HepG2 (cell line): ENCODE results near the gene SLC29A3. TPM values are rescaled to one million over a fixed set of nuclear protein-coding genes. Genes with fewer than 3 reads are reported as not detected.

ENCODE experiments used
- CBFB ChIP-seq: sonication (generic); formaldehyde crosslinking; IDR thresholded peaks from 2 replicates; pipeline ENCODE4 v1.4.0; 2020; ENCODE audit warnings: missing genetic modification reagents
- CHD2 ChIP-seq: IDR thresholded peaks from 2 replicates; pipeline ENCODE4 v1.6.1; 2011; ENCODE audit warnings: low read depth, low read length, improper control_type of control experiment
- DNMT3B ChIP-seq: conservative IDR thresholded peaks from 2 replicates; pipeline ENCODE4 v1.6.1; 2016; ENCODE audit warnings: missing biosample characterization, control low read depth
- EP300 ChIP-seq, 3 experiments: sonication (generic) in 1 of 3; formaldehyde crosslinking in 1 of 3; IDR thresholded peaks; 2 replicates each; pipeline versions ENCODE4 v1.5.1 to v1.6.1; 2011 to 2020; ENCODE audit warnings: low read depth in 2 of 3, low read length in 2 of 3, borderline replicate concordance in 1 of 3, improper control_type of control experiment in 1 of 3, mild to moderate bottlenecking in 1 of 3, missing genetic modification reagents in 1 of 3, moderate library complexity in 1 of 3
- GATAD2A ChIP-seq: IDR thresholded peaks from 2 replicates; pipeline ENCODE4 v1.6.1; 2016
- GTF2F1 ChIP-seq: fragments of 150-350 bp; IDR thresholded peaks from 2 replicates; pipeline ENCODE4 v1.6.1; 2014; ENCODE audit warnings: low read length
- SALL1 ChIP-seq: sonication (generic); formaldehyde crosslinking; IDR thresholded peaks from 2 replicates; pipeline ENCODE4 v1.8.0; 2022; ENCODE audit warnings: mild to moderate bottlenecking, missing genetic modification reagents
- TCF7L2 ChIP-seq: IDR thresholded peaks from 2 replicates; pipeline ENCODE4 v1.6.1; 2011; ENCODE audit warnings: mild to moderate bottlenecking, low read depth, low read length, moderate library complexity
- ZBTB38 ChIP-seq: sonication (generic); formaldehyde crosslinking; IDR thresholded peaks from 2 replicates; pipeline ENCODE4 v1.5.1; 2020; ENCODE audit warnings: mild to moderate bottlenecking, missing genetic modification reagents
- ZFP41 ChIP-seq: sonication (generic); formaldehyde crosslinking; IDR thresholded peaks from 2 replicates; pipeline ENCODE4 v1.4.0; 2020; ENCODE audit warnings: mild to moderate bottlenecking, missing genetic modification reagents, borderline replicate concordance
- ZMYM3 ChIP-seq: sonication (generic); formaldehyde crosslinking; IDR thresholded peaks from 2 replicates; pipeline ENCODE4 v1.5.1; 2020; ENCODE audit warnings: mild to moderate bottlenecking, missing genetic modification reagents
- ZNF598 ChIP-seq: sonication (generic); formaldehyde crosslinking; IDR thresholded peaks from 2 replicates; pipeline ENCODE4 v1.5.1; 2020; ENCODE audit warnings: mild to moderate bottlenecking, missing genetic modification reagents, borderline replicate concordance
- ZNF816 ChIP-seq: sonication (generic); formaldehyde crosslinking; IDR thresholded peaks from 2 replicates; pipeline ENCODE4 v1.8.0; 2022; ENCODE audit warnings: missing genetic modification reagents, mild to moderate bottlenecking, borderline replicate concordance
- ZSCAN30 ChIP-seq: sonication (generic); formaldehyde crosslinking; IDR thresholded peaks from 2 replicates; pipeline ENCODE4 v1.5.0; 2020; ENCODE audit warnings: mild to moderate bottlenecking, missing genetic modification reagents
- polyA plus RNA-seq, 8 experiments: library from polyadenylated mRNA; depleted of rRNA in 3 of 8; stranded (reverse) in 7 of 8; unstranded in 1 of 8; fragments of >200 nt; fragmentation: Illumina TruSeq in 4 of 8; extraction: Trizol in 4 of 8; gene quantifications; 2 replicates each; pipeline versions ENCODE4 v1.2.1 to v1.2.3, GENCODE V29; 2011 to 2016; ENCODE audit warnings: low read depth in 4 of 8, missing spikeins in 1 of 8, mixed read lengths in 1 of 8; ENCODE audit not compliant: insufficient read depth in 1 of 8
- total RNA-seq, 5 experiments: library from RNA; depleted of rRNA; stranded (reverse); fragments of >200 nt; fragmentation: Illumina TruSeq; extraction: Trizol; gene quantifications; 2 replicates each; pipeline ENCODE4 v1.2.3, GENCODE V29; 2016; ENCODE audit warnings: low read depth in 1 of 5
- TF ChIP-seq, protein P1 (sequence below): sonication (generic); formaldehyde crosslinking; IDR thresholded peaks from 2 replicates; pipeline ENCODE4 v1.4.0; 2020; ENCODE audit warnings: low read depth, missing genetic modification reagents
- TF ChIP-seq, protein P2 (sequence below): sonication (generic); formaldehyde crosslinking; IDR thresholded peaks from 2 replicates; pipeline ENCODE4 v1.4.0; 2020; ENCODE audit warnings: mild to moderate bottlenecking, low read depth, missing genetic modification reagents
- TF ChIP-seq, protein P3 (sequence below): sonication (generic); formaldehyde crosslinking; IDR thresholded peaks from 2 replicates; pipeline ENCODE4 v1.5.1; 2020; ENCODE audit warnings: mild to moderate bottlenecking, moderate library complexity, missing genetic modification reagents
- TF ChIP-seq, protein P4 (sequence below): sonication (generic); formaldehyde crosslinking; IDR thresholded peaks from 2 replicates; pipeline ENCODE4 v1.4.0; 2020; ENCODE audit warnings: missing genetic modification reagents
- TF ChIP-seq, protein P5 (sequence below): sonication (generic); formaldehyde crosslinking; IDR thresholded peaks from 2 replicates; pipeline ENCODE4 v1.4.0; 2020; ENCODE audit warnings: missing genetic modification reagents

The SLC29A3 gene
- total and polyA plus RNA-seq, 2 of the 13 experiments (the other 11 are each of a cell fraction or from before 2014, with no cell fraction given), result 8.6 to 11.8 TPM

DNA sequence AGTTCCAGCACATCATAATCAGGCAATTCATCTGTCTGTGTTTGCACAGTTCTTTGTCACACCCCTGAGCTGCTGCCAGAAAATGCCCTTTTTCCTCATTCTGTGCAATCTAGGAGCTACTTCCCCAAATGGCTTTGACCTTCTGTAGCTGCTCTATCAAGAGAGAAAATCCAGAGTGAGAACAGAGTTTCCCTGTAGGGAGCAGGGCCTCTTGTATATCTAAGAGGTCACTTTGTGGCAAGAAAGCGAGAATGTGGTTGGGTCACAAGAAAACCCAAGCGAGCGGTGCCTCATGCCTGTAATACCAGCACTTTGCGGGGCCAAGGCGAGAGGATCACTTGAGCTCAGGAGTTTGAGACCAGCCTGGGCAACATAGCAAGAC is 24.3 kb downstream of the SLC29A3 start (continued):
- TF ChIP-seq ZNF816, result no peak
- no peak for TF ChIP-seq DNMT3B (CRISPR knock-in tag)
- no peak for TF ChIP-seq ZBTB38
- no peak for TF ChIP-seq ZNF598 (CRISPR knock-in tag)
- TF ChIP-seq, protein P1, sequence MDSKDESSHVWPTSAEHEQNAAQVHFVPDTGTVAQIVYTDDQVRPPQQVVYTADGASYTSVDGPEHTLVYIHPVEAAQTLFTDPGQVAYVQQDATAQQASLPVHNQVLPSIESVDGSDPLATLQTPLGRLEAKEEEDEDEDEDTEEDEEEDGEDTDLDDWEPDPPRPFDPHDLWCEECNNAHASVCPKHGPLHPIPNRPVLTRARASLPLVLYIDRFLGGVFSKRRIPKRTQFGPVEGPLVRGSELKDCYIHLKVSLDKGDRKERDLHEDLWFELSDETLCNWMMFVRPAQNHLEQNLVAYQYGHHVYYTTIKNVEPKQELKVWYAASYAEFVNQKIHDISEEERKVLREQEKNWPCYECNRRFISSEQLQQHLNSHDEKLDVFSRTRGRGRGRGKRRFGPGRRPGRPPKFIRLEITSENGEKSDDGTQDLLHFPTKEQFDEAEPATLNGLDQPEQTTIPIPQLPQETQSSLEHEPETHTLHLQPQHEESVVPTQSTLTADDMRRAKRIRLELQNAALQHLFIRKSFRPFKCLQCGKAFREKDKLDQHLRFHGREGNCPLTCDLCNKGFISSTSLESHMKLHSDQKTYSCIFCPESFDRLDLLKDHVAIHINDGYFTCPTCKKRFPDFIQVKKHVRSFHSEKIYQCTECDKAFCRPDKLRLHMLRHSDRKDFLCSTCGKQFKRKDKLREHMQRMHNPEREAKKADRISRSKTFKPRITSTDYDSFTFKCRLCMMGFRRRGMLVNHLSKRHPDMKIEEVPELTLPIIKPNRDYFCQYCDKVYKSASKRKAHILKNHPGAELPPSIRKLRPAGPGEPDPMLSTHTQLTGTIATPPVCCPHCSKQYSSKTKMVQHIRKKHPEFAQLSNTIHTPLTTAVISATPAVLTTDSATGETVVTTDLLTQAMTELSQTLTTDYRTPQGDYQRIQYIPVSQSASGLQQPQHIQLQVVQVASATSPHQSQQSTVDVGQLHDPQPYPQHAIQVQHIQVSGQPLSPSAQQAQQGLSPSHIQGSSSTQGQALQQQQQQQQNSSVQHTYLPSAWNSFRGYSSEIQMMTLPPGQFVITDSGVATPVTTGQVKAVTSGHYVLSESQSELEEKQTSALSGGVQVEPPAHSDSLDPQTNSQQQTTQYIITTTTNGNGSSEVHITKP (CRISPR knock-in tag), result no peak
- TF ChIP-seq, protein P2, sequence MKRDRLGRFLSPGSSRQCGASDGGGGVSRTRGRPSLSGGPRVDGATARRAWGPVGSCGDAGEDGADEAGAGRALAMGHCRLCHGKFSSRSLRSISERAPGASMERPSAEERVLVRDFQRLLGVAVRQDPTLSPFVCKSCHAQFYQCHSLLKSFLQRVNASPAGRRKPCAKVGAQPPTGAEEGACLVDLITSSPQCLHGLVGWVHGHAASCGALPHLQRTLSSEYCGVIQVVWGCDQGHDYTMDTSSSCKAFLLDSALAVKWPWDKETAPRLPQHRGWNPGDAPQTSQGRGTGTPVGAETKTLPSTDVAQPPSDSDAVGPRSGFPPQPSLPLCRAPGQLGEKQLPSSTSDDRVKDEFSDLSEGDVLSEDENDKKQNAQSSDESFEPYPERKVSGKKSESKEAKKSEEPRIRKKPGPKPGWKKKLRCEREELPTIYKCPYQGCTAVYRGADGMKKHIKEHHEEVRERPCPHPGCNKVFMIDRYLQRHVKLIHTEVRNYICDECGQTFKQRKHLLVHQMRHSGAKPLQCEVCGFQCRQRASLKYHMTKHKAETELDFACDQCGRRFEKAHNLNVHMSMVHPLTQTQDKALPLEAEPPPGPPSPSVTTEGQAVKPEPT (CRISPR knock-in tag), result no peak
- peak; percentile 15; the same call in 1 of the 2 replicates for TF ChIP-seq ZMYM3
- TF ChIP-seq TCF7L2, result no peak
- TF ChIP-seq CHD2, result no peak
- no peak for TF ChIP-seq EP300 (IDR thresholded peaks at IDR 0.05; ENCODE audit: low read depth in 2 of 2, low read length in 2 of 2)
- TF ChIP-seq EP300 (CRISPR knock-in tag; IDR thresholded peaks at IDR 0.05; ENCODE audit: borderline replicate concordance), result no peak
- no peak for TF ChIP-seq ZSCAN30 (CRISPR knock-in tag)
- TF ChIP-seq, protein P3, sequence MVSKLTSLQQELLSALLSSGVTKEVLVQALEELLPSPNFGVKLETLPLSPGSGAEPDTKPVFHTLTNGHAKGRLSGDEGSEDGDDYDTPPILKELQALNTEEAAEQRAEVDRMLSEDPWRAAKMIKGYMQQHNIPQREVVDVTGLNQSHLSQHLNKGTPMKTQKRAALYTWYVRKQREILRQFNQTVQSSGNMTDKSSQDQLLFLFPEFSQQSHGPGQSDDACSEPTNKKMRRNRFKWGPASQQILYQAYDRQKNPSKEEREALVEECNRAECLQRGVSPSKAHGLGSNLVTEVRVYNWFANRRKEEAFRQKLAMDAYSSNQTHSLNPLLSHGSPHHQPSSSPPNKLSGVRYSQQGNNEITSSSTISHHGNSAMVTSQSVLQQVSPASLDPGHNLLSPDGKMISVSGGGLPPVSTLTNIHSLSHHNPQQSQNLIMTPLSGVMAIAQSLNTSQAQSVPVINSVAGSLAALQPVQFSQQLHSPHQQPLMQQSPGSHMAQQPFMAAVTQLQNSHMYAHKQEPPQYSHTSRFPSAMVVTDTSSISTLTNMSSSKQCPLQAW, result no peak
- TF ChIP-seq ZFP41 (CRISPR knock-in tag), result no peak
- TF ChIP-seq, protein P4, sequence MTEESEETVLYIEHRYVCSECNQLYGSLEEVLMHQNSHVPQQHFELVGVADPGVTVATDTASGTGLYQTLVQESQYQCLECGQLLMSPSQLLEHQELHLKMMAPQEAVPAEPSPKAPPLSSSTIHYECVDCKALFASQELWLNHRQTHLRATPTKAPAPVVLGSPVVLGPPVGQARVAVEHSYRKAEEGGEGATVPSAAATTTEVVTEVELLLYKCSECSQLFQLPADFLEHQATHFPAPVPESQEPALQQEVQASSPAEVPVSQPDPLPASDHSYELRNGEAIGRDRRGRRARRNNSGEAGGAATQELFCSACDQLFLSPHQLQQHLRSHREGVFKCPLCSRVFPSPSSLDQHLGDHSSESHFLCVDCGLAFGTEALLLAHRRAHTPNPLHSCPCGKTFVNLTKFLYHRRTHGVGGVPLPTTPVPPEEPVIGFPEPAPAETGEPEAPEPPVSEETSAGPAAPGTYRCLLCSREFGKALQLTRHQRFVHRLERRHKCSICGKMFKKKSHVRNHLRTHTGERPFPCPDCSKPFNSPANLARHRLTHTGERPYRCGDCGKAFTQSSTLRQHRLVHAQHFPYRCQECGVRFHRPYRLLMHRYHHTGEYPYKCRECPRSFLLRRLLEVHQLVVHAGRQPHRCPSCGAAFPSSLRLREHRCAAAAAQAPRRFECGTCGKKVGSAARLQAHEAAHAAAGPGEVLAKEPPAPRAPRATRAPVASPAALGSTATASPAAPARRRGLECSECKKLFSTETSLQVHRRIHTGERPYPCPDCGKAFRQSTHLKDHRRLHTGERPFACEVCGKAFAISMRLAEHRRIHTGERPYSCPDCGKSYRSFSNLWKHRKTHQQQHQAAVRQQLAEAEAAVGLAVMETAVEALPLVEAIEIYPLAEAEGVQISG (CRISPR knock-in tag), result no peak
- TF ChIP-seq GTF2F1, result no peak
- no peak for TF ChIP-seq SALL1
- TF ChIP-seq CBFB (CRISPR knock-in tag), result no peak
- 0 out of 2 replicates have a peak, but pooled peaks have one; percentile 13 for TF ChIP-seq GATAD2A (CRISPR knock-in tag)
- TF ChIP-seq, protein P5, sequence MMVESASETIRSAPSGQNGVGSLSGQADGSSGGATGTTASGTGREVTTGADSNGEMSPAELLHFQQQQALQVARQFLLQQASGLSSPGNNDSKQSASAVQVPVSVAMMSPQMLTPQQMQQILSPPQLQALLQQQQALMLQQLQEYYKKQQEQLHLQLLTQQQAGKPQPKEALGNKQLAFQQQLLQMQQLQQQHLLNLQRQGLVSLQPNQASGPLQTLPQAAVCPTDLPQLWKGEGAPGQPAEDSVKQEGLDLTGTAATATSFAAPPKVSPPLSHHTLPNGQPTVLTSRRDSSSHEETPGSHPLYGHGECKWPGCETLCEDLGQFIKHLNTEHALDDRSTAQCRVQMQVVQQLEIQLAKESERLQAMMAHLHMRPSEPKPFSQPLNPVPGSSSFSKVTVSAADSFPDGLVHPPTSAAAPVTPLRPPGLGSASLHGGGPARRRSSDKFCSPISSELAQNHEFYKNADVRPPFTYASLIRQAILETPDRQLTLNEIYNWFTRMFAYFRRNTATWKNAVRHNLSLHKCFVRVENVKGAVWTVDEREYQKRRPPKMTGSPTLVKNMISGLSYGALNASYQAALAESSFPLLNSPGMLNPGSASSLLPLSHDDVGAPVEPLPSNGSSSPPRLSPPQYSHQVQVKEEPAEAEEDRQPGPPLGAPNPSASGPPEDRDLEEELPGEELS, result no peak
